ENCODE results near the gene SH2D6.

DNA sequence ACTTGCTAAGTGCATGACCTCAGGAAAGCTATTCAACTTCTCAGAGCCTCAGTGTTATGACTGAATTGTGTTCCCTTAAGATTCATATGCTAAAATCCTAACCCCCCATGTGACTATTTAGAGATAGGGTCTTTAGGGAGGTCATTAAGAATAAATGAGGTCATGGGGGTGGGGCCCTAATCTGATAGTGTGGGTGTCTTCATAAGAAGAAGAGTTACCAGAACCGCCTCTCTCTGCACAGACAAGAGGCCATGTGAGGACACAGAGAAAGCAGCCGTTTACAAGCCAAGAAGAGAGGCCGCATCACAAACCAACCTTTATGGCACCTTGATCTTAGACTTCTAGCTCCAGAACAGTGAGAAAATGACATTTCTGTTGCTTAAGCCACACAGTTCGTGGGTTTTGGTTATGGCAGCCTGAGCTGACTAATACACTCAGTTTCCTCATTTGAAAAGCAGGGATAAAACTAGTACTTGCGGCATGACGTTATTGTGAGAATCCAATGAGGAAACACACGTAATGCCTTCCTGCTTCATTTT, 9.9 kb downstream of the SH2D6 start:
- TF ChIP-seq, protein P1, sequence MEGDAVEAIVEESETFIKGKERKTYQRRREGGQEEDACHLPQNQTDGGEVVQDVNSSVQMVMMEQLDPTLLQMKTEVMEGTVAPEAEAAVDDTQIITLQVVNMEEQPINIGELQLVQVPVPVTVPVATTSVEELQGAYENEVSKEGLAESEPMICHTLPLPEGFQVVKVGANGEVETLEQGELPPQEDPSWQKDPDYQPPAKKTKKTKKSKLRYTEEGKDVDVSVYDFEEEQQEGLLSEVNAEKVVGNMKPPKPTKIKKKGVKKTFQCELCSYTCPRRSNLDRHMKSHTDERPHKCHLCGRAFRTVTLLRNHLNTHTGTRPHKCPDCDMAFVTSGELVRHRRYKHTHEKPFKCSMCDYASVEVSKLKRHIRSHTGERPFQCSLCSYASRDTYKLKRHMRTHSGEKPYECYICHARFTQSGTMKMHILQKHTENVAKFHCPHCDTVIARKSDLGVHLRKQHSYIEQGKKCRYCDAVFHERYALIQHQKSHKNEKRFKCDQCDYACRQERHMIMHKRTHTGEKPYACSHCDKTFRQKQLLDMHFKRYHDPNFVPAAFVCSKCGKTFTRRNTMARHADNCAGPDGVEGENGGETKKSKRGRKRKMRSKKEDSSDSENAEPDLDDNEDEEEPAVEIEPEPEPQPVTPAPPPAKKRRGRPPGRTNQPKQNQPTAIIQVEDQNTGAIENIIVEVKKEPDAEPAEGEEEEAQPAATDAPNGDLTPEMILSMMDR (IDR thresholded peaks at IDR 0.05) = no peak
- no peak for TF ChIP-seq POLR2A (IDR thresholded peaks at IDR 0.05)

Measured in heart left ventricle (tissue), 13 donors.